CD4-positive, alpha-beta T cell (primary cell): ENCODE measurements around the gene SS18. TPM values are rescaled to one million over a fixed set of nuclear protein-coding genes. Genes with fewer than 3 reads are reported as not detected.

Experiments
- ATAC-seq: fragments of 200-7000 bp; cut with Tn5 transposase; one replicate; pipeline ENCODE4 v1.10.0; 2022; ENCODE audit warnings: mild to moderate bottlenecking; ENCODE audit not compliant: poor library complexity
- CTCF ChIA-PET: fragments of 350-600 bp; sonication (Branson Sonifier 250); formaldehyde crosslinking; loops from one replicate; lab custom pipeline; 2021; ENCODE audit warnings: antibody characterized with exemption, inconsistent platforms; lab: Charles Lee
- POLR2A ChIA-PET: fragments of 350-600 bp; sonication (Branson Sonifier 250); formaldehyde crosslinking; loops from one replicate; lab custom pipeline; 2021; ENCODE audit warnings: antibody characterized with exemption, inconsistent platforms; lab: Charles Lee
- DNase-seq, 14 experiments: peaks; one replicate each; pipeline ENCODE4 v3.0.0-alpha.2; 2013 to 2020; ENCODE audit warnings: mixed read lengths in 2 of 14
- H3K27ac ChIP-seq, 2 donors: one replicate each; pipeline versions ENCODE4 v1.5.1 to v1.7.0; 2013; ENCODE audit warnings: low read length in 2 of 2, low read depth in 1 of 2, mild to moderate bottlenecking in 1 of 2
- H3K27me3 ChIP-seq, 2 experiments: 1 replicate in 1 of 2; 2 replicates in 1 of 2; pipeline versions ENCODE4 v1.6.1 to v1.7.0; 2013; ENCODE audit warnings: low read length in 2 of 2, control low read depth in 1 of 2, mild to moderate bottlenecking in 1 of 2, moderate library complexity in 1 of 2; ENCODE audit not compliant: insufficient read depth in 2 of 2, control insufficient read depth in 1 of 2
- H3K36me3 ChIP-seq: one replicate; pipeline ENCODE4 v1.6.1; 2013; ENCODE audit warnings: low read length, control low read depth; ENCODE audit not compliant: insufficient read depth
- H3K4me1 ChIP-seq: one replicate; pipeline ENCODE4 v1.6.1; 2013; ENCODE audit warnings: low read length, control low read depth; ENCODE audit not compliant: insufficient read depth
- H3K4me3 ChIP-seq: one replicate; pipeline ENCODE4 v1.5.1; 2013; ENCODE audit warnings: mild to moderate bottlenecking, low read length, moderate library complexity
- H3K9me3 ChIP-seq, 2 experiments: 1 replicate in 1 of 2; 2 replicates in 1 of 2; pipeline versions ENCODE4 v1.6.1 to v1.7.0; 2013; ENCODE audit warnings: low read length in 2 of 2, mild to moderate bottlenecking in 2 of 2, control low read depth in 1 of 2, moderate library complexity in 1 of 2; ENCODE audit not compliant: control insufficient read depth in 1 of 2, insufficient read depth in 1 of 2
- H3K27ac Mint-ChIP-seq: one replicate; pipeline ENCODE4 v1.8.0; 2020; ENCODE audit warnings: mixed read lengths
- H3K27me3 Mint-ChIP-seq: one replicate; pipeline ENCODE4 v1.8.0; 2021; ENCODE audit warnings: mixed read lengths
- H3K36me3 Mint-ChIP-seq: one replicate; pipeline ENCODE4 v1.8.0; 2021; ENCODE audit warnings: low read depth, mixed read lengths
- H3K4me1 Mint-ChIP-seq: one replicate; pipeline ENCODE4 v1.8.0; 2021; ENCODE audit warnings: low read depth, mixed read lengths
- H3K4me3 Mint-ChIP-seq: one replicate; pipeline ENCODE4 v1.8.0; 2020; ENCODE audit warnings: mild to moderate bottlenecking, mixed read lengths
- H3K9me3 Mint-ChIP-seq: one replicate; pipeline ENCODE4 v1.8.0; 2020; ENCODE audit warnings: mixed read lengths
- intact Hi-C, 2 experiments: fragments of 100-400 bp; cut with DNase I in 1 of 2; cut with micrococcal nuclease in 1 of 2; formaldehyde crosslinking; loops; one replicate each; pipeline versions ENCODE4 v1.15.1 to v1.9.0; 2023 to 2025; cut with DNase I, micrococcal nuclease
- total RNA-seq, 174 experiments: library from RNA in 2 of 174; stranded (reverse) in 2 of 174; gene quantifications; one replicate each; pipeline ENCODE4 v1.2.3 and lab custom pipeline; 2021 to 2026
- TF ChIP-seq, protein P1 (sequence below): fragments of 200-600 bp; IDR thresholded peaks from one replicate; pipeline ENCODE4 v1.8.0; 2022; ENCODE audit warnings: antibody characterized with exemption, mild to moderate bottlenecking

Gene SS18
- total RNA-seq, 2 experiments from 2014 or later, result 40.4 to 41.7 TPM

DNA sequence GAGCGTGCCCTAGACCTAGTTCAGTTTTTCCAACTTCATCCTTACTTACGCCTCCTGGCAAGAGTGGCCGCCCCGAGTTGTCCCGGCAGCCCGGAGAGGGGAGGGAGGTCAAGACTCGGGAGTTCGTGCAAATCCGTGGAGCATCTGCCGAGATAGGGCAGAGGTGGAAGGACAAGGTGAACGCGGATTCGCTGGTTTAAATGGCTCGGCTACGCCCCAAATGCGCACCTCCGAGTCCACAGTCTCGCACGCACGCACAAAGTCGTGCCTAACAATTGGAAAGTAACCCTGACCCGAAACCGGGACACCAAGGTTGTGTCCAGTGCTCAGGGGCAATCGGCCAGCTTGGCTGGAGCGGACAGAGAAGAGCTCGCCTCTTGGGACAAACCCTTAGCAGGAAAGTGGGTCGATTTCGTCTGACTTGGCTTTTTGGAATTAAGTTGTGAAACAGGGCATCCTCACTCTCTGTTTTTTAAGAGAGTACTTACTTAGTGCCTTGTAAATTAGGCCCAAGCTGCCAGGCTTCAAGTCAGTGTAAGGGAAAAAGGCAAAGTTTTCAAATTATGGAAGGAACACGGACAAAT is 726 bp upstream of the SS18 start:
- ATAC-seq (peak; percentile 48), DNase-seq (peak in 1 of 14 experiments; percentile 44)
- Histone ChIP-seq H3K27me3 (no peaks in the 10 kb centered on the region), H3K36me3 (peaks cover 13% of the 10 kb centered on the region), H3K4me1 (peaks cover 15% of the 10 kb centered on the region), H3K4me3 (peak overlapping the region; percentile 65), H3K9me3 (no peaks in the 10 kb centered on the region), H3K27ac (peak overlapping the region; percentile 91 to 96)
- POLR2A ChIA-PET, result interaction anchor here (0.6 to 2.5 kb wide), 3 partner anchors 122 to 135 kb away, joined by 3 to 13 read pairs (median 4); partner anchors contain the start of gene TAF4B
- H3K4me3 Mint-ChIP-seq, result peak overlapping the region; percentile 99
- CTCF ChIA-PET, result no interaction called here
- peaks cover 48% of the 10 kb centered on the region for H3K4me1 Mint-ChIP-seq
- peaks cover 37% of the 10 kb centered on the region for H3K36me3 Mint-ChIP-seq
- intact Hi-C loops, result loop anchor here in 1 of 2 experiments (2.0 kb wide), 2 partner anchors 44 to 136 kb away; partner anchors contain the start of gene TAF4B
- H3K27ac Mint-ChIP-seq, result peak overlapping the region; percentile 98
- H3K27me3 Mint-ChIP-seq, result no peaks in the 10 kb centered on the region
- TF ChIP-seq, protein P1, sequence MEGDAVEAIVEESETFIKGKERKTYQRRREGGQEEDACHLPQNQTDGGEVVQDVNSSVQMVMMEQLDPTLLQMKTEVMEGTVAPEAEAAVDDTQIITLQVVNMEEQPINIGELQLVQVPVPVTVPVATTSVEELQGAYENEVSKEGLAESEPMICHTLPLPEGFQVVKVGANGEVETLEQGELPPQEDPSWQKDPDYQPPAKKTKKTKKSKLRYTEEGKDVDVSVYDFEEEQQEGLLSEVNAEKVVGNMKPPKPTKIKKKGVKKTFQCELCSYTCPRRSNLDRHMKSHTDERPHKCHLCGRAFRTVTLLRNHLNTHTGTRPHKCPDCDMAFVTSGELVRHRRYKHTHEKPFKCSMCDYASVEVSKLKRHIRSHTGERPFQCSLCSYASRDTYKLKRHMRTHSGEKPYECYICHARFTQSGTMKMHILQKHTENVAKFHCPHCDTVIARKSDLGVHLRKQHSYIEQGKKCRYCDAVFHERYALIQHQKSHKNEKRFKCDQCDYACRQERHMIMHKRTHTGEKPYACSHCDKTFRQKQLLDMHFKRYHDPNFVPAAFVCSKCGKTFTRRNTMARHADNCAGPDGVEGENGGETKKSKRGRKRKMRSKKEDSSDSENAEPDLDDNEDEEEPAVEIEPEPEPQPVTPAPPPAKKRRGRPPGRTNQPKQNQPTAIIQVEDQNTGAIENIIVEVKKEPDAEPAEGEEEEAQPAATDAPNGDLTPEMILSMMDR, result no peak
- no peaks in the 10 kb centered on the region for H3K9me3 Mint-ChIP-seq

DNA sequence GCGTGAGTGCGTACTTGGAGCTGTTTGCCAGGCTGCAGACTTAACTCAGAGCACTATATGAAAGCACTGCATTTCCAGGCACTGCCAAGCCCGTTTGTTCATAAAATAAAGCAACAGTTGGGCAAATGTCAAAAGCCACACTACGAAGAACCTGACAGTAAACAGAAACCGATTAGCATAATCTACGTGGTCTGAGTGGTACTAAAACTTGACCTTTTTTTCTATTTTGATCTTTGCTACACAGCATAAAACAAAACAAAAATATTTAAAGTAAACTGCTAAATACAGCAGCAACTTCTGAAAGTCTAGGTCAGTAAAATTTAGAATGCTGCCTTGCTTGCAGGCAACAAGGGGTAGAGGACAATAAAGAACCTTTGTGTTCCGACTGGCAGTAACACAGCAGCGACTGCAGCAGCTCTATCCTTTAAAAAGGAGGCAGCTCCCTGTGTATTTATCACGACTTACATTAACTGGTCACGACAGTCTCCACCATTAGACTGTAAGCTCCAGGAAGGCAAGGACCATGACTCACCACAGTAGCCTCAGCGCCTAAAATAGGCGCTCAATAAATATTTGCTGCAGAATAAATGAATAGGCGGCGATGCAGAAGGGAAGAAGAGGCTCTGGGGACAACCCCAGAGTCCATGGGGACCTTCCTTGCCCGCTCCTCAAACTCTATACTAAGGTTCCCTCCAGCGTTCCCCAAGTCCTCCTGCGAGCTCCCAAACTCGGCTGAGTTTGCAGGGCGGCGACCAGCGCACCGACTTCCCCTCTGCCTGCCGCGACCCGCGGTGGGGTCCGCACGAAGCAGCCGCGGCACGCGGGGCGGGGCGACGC is 902 bp downstream of the SS18 start:
- Mint-ChIP-seq H3K4me1 (peaks cover 61% of the 10 kb centered on the region), H3K36me3 (peaks cover 50% of the 10 kb centered on the region), H3K4me3 (peak overlapping the region; percentile 99), H3K27me3 (no peaks in the 10 kb centered on the region), H3K9me3 (no peaks in the 10 kb centered on the region), H3K27ac (peak overlapping the region; percentile 98)
- ChIA-PET CTCF (no interaction called here), POLR2A (interaction anchor here (0.7 to 1.6 kb wide), 5 partner anchors 30 to 138 kb away, joined by 3 to 8 read pairs (median 4); partner anchors contain the start of gene PSMA8)
- H3K9me3 ChIP-seq, result no peaks in the 10 kb centered on the region
- TF ChIP-seq, protein P1, result no peak
- H3K27ac ChIP-seq, result peak overlapping the region in 1 of 2 donors; percentile 96
- H3K36me3 ChIP-seq, result peaks cover 28% of the 10 kb centered on the region
- ATAC-seq (no peak), DNase-seq (peak in 4 of 14 experiments; percentile 8 to 26 (median 13))
- H3K27me3 ChIP-seq, result no peaks in the 10 kb centered on the region
- peaks cover 15% of the 10 kb centered on the region for H3K4me1 ChIP-seq
- intact Hi-C loops, result loop anchor here (1.0 to 10.0 kb wide), 6 partner anchors 45 to 137 kb away; partner anchors contain the start of gene TAF4B (in 1 of the 2)
- peak overlapping the region; percentile 65 for H3K4me3 ChIP-seq

DNA sequence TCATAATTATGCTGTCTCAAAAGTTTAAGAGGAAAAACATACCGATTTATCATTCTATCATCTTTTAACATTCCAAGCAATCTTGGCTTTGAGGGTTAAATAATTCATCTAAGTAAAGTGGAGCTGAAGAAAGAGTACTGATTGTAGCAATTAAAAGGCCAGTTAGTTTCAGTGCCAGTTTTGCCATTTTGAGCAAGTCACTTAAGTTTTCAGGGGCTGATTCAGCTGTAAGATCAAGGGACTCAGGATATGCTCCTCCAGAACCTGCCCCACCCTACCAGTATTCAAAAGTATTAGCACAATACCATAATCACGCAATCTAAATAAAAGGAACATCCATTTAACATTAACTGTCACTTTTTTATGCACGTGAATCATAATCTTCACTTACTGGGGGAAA is 1.9 kb downstream of the SS18 start:
- peak overlapping the region; percentile 98 for H3K27ac Mint-ChIP-seq
- Histone ChIP-seq H3K27me3 (no peaks in the 10 kb centered on the region), H3K36me3 (peaks cover 35% of the 10 kb centered on the region), H3K4me3 (peak overlapping the region; percentile 65), H3K4me1 (peaks cover 15% of the 10 kb centered on the region), H3K27ac (no peak overlapping the region), H3K9me3 (no peaks in the 10 kb centered on the region)
- H3K9me3 Mint-ChIP-seq, result no peaks in the 10 kb centered on the region
- H3K27me3 Mint-ChIP-seq, result no peaks in the 10 kb centered on the region
- intact Hi-C loops, result loop anchor here (2.0 to 10.0 kb wide), 2 partner anchors 54 to 136 kb away; no protein-coding TSS in a partner anchor
- CTCF ChIA-PET, result interaction anchor here (1.7 kb wide), 1 partner anchor 36 kb away, joined by 5 read pairs; no protein-coding TSS in a partner anchor
- peaks cover 60% of the 10 kb centered on the region for H3K36me3 Mint-ChIP-seq
- ATAC-seq (no peak), DNase-seq (peak in 4 of 14 experiments; percentile 3 to 19 (median 11))
- peak overlapping the region; percentile 99 for H3K4me3 Mint-ChIP-seq
- POLR2A ChIA-PET, result interaction anchor here (1.0 kb wide), 1 partner anchor 127 kb away, joined by 5 read pairs; no protein-coding TSS in a partner anchor
- TF ChIP-seq, protein P1, result no peak
- H3K4me1 Mint-ChIP-seq, result peaks cover 70% of the 10 kb centered on the region
